Muscle of arm (tissue), 12 donors: ENCODE measurements around the gene LSP1. TPM values are rescaled to one million over a fixed set of nuclear protein-coding genes. Genes with fewer than 3 reads are reported as not detected.
A peak's percentile ranks its signal among the peaks of the same experiment; 100 is the strongest.

ENCODE experiments used
- DNase-seq: peaks from one replicate; pipeline ENCODE4 v3.0.0-alpha.2; 2013
- polyA plus RNA-seq, 12 donors: library from polyadenylated mRNA; unstranded; fragments of 120-200 nt; gene quantifications; one replicate each; pipeline ENCODE4 v1.2.1, GENCODE V29; 2013; ENCODE audit not compliant: insufficient read length in 12 of 12

Gene LSP1
- polyA plus RNA-seq, 12 donors = 18.6 to 79.7 (median 52.5) TPM; not detected in 1

DNA sequence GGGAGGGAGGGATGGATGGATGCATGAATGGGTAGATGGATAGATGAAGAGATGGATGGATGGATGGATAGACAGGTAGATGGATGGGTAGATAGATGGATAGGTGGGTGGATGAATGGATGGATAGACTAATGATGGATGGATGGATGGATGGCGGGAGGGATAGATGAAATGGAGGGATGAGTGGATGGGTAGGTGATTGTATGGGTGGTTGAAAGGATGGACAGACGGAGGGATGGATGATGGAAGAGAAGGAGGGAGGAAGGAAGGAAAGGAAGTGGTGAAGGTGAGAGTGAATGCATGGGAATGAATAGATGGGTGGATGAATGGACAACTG is 62.9 kb downstream of the LSP1 start:
- DNase-seq = no peak

DNA sequence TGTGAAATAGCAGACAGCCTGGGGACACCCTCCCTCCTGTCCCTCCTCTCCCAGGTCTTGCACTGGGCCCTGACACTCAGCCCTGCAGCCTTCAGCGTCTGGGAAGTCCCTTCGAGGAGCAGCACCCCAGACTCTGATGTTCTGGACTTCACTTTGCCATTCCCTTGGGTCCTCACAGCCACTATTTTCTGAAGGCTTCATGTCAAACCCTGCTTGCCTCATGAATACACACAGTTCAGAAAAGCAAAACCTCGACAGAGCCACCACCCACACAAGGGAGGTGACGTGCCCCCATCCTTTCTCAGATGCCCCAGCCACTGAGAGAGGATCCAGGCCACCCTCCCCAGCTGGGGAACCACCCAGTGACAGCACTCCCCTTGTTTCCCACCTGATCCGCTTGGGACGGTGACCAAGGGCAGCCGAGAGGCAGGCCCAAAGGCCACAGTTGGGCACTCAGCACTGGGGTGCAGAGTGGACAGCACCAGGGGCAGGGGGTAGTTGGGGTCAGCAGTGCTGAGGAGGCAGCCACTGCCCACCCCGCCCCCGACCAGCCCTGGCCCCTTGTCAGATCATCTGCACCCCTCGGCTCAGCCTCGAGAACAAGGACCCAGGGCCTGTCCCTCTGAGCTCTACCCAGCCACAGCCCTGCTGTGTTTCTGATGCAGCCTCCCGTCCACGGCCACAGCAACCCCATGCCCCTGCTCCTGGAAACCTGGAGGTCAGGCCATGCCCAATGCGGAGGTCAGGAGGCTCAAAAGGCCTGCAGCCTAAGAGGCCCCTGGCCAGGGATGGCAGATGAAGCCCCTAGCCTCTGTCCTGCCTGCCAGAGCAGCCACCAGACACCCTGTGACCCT is 63.5 kb downstream of the LSP1 start:
- DNase-seq = no peak

DNA sequence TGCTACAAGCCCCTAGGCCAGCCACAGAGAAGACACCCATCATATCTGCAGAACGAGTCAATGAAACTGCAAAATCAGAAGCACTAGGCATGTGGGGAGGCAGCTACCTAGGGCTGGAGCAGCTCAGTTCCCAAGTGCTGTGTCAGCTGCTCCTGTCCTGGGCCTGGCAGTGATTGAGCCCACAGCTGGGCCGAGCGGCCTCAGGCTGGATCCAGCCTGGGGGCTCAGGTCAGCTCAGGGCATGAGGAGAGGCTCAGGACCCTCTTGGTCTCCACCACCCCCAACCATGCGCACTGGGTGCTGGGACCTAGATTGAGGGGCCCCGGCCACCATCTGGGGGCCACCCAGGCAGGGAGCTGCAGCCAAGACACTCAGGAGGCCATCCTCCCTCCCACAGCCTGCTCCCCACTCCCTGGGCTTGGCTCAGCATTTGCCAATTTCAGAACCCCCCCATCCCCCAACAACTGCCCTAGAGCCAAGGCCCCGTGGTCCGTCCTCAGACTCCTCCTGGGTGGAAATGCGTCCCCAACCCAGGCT is 64.2 kb downstream of the LSP1 start:
- no peak for DNase-seq

DNA sequence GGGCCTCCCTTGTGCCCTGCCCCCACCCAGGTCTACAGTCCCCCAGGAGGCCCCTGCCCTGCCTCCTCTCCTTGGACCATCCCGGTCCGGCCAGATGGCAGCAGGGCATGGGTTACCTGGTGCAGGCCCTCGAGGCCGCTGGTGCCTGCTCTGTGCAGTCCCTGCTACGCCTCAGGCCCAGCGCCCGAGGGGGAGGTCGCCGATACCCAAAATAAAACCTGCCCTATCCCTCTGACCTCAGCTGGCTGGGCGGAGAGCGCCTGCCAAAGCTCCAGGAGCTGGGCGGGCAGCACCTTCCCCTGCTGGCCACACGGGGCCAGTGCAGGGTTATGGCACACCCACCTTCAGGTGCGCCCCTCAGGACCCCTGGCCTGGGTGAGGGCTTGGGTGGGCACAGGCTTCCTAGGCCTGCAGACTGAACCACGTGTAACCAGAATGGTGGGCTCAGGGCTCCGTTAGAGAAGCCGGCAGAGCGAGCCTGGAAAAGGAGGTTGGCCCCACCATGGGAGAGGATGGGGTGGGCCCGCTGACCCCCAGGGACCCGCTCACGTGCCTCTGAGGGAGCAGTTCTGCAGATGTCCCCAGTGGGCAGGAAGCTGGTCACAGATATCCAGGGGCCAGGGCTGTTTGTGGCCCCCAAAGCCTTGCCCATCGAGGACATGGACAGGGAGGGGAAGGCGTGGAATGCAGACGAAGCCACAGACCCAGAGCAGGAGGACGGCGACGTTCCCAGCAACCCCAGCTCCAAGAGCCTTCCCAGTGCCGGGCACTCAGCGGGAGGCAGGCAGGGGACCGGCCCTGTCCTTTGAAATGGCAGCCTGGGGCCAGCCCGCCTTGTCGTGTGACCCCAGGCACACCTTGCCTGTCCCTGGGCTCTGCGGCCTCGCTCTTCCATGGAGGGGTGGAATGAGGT is 64.9 kb downstream of the LSP1 start:
- no peak for DNase-seq

DNA sequence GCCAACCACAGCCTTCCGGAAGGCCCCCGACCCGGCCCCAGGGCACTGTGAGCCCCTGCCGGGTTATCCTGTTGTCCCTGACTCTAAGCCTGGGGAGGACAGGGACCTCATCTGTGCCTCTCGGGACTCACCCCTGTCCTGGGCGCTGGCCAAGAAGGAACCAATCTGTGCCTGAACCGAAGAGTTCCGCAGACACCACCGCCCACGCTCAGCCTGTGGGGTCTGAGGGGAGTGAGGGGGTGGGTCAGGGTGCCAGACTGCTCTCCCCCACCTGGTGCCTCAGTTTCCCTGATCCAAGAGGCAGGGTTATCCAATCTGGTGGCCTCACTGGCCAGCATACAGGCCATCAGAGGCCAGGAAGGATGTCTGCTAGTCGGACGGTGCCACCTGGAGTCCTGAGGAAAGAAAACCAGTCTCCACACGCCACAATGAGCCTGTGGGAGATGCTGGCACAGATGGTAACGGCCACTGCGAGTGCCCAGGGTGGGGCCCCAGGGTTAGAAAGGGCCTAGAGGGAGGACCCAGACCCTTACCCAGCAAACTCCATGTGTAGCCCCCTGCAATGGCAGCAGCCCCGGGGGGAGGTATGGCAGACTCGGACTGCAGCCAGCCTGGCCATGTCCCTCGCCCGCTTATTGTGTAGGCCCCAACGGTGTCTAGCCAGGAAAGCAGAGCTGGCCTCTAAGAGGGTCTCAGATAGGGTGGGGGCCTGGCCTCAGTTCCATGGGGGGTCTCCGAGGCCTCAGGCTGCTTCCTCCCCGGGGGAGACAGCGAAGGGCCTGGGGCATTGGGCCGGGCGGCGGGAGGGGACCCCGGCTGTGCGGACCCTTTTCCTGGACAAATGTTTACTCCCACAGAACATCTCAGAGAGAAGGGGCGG is 65.8 kb downstream of the LSP1 start:
- DNase-seq = no peak

DNA sequence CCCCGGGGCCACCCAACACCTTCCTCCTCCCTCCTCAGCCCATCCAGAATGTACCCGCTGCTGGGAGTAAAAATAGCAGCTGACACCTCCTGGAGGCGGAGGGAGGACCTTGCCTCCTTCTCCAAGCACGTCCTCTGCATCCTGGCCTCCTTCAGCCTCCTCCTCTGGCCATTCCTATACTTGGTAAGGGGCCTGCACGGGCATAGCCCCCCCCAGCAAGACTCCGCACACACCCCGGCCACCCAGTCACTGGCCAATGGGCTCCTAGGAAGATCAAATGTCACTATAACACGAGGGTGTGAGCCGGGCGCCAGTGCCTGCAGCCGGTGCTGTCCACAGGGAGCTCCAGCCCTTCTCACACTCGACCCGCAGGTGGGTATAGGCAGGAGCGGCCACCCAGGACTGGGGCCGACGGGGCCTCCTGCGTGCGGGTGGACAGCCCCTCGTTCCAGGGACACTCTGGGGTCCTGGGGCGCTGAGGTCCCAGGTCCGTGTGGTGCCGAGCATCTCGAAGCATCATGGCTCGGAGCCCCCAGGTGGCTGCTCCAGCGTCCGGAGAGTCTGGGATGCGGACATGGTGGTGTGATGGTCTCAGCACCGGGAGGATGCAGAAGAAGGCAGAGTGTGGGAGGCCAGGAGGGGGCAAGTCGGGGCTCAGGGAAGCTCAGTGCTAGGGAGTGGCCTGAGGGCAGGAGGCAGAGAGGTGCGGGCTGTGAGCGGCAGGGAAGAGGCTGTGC is 66.7 kb downstream of the LSP1 start, which contains the start of gene TNNT3:
TNNT3 (plus strand) TSS at position 313 of the 737 bp plus-strand sequence. CDS start 3,172 bp downstream, outside the sequence.
- DNase-seq = no peak

DNA sequence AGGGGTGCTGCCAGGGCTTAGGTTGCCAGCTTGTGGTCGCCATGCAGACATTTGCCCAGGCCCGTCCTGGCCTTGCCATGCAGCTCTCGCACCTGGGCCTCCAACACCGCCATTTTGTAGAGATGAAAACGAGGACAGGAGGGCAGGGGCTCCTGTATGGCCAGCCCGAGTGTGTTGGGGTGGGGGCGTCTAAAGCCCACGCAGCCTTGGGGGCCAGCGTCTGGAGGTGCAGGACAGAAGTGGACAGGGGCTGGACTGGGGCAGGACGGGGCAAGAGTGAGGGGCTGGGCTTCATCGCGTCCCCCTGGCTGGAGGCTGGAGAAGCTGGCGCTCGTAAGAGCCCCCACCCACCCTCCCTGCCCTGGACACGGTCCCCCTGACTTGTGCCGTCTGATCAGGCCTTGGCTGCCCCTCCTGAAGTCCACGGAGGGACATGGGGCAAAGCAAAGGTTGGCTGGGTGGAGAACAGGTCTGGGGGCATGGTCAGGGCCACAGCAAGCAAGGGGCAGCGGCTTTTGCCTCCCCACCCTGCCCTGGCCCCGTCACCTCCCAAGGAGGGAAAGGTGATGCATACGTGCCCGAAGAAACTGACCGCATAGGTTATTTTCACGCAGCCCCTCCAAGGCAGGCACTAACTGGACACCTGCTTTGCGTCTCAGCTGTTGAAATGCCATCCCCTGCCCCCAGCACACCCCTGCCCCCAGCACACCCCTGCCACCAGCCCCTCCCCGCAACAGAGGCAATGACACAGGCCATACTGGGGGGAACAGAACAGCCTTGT is 67.4 kb downstream of the LSP1 start:
- DNase-seq = no peak

DNA sequence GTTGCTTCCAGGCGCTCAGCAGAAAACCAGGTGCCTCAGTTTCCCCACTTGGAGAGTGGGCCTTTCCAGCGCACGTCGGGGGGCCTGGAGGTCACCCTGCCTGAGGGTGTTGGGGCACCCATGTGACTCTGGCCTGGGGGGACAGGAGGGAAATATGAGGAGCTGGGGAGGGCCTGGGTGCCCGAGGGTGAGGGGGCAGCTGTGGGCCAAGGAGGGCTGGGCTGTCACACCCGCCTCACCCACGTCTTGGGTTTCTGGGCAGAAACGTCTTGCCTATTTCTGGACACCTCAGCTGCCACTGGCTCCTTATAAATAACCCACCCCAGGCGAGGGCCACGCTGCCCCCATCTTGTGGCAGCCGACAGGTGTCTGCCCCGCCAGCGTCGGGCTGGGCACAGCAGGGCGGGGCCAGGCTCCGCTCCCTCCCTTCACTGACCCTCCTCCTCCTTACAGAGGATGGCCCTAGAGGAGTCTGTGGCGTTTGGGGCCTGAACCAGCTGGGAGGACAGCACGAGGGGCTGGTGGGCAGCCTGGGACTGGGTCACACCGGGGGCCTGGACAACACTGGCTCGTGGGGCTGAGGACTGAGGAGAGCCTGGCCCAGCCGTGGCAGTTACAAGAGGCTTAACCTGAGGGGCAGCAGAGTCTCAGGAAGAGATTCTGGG is 68.2 kb downstream of the LSP1 start:
- DNase-seq = no peak

DNA sequence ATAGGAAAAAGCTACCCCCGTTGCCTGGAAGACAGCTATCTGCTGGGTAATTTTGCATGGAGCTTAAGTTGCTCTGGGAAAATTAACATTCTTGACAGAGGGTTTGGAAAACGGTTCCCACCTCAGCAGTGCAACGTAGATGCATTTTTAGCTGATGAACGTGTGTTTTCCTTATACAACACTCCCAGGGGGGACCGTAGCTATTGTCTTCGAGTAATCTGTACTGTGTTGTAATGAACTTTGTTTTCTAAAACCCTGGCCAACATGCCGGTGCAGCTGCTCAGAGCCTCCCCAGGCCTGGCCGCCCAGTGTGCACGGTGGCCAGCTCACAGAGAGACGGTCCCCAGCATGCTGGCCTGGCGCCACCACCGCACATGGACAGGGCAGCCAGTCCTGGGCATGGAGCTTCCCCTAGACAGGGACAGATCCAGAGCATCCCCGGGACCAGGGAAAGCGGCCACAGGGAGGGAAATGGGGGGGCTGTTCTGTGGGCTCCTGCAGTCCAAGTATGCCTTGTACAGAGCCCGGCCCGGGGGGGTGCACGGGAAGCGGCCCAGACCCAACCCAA is 68.8 kb downstream of the LSP1 start:
- DNase-seq = peak; percentile 96

DNA sequence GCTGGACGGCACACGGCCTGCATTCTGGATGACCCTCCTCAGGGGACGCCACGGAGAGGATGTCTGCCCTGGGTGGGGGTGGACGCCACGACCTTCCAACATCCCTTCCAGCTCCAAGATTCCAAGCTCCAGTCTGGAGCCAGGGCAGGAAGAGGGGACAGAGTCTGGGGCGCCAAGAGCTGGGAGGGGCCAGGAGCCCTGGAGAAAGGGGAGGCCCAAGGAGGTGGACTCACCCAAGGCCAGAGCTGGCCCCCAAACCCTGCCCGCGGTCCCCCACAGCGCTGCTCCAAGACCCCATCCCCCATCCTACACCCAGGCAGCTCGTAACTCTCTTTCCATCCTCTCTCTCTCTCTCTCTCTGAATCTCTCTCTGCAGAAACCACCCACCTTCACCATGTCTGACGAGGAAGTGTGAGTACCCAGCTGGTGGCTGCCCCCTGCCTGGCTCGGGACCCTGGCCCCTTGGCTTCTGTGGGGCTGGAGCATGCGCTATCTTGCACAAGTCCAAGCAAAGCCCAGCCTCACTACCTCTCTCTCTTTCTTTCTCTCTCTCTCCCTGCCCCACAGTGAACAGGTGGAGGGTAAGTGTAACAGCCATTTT is 69.7 kb downstream of the LSP1 start:
- peak; percentile 83 for DNase-seq

DNA sequence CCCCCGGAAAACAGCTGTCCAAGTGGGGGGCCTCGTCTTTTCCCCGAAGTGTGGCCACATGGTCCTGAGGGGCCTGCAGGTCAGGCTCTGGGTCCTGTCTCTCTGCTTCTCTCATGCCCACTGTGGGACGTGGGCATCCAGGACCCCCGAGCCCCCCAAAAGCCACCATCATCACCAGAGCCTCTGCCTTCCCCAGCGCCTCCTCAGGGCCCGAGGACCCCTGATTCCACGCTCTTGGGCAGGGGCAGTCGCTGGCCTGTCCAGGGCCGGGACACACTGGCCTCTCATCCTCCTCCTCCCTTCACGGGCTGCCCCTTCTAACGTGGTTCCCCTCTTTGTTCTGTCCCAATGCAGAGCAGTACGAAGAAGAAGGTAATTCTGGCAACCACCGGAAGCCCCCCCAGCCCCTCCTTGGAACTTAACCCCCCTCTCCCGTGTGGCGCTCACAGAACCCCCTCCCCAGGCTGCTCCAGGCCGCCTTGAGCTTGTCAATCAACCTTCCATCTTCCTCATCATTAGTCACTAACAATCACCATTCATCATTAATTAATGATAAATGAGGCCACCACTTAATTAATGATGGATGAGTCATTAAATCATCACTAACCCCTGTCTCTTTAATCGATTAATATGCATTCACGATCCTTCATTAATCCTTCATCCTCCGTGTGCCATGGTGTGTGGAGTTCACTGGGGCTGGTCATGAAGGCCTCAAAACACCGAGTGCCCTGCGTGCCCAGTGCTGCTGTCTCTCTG is 70.5 kb downstream of the LSP1 start:
- no peak for DNase-seq

DNA sequence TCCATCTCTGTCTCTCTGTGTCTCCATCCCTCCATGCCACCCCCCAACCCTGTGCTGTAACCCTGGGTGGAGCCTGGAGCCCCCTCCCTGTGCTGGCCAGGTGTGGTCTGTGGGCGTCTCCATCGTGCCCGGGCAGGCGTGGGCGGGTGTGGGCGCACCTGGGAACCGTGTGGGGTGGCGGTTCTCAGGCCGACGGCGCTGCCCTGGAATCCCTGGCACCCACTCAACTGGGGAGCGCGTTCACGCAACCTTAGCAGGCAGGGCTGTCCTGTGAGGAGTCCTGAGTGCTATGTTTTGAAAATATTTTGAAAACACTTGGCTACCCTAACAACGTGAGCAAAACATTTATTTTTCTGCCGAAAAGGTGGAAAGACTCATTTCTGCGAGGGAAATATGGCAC is 71.3 kb downstream of the LSP1 start:
- no peak for DNase-seq

DNA sequence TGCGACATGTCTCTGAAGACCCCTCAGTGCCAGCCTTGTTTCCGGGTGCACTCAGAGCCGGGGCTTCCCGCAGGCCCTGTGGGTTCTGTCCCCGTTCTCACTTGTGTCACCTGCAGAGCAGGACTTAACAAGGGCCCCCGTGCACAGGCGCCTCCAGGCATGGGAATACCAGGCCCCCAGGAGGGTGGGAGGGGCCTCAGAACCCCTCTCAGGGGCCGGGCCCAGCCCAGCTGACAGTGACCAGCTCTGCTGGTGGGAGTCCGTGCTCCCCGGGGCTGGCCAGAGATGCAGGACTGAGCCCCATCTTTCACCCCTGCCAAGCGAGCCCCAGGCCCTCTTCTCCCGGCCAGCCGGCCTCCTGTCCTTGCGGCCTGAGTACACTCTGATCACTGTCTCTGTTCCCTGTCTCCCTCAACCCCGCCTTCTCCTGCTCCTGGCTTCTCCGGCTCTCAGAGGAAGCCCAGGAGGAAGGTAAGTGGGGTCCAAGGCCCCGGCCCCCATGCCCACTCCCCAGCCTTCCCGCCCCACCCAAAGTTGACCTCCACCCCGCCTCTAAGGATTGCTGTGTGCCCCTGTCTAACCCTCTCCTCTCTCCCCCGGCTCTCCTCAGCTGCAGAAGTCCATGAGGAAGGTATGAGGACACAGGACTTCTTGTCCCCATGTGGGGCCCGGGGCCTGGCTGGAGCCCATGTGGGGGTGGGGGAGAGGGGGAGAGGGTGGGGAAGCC is 71.9 kb downstream of the LSP1 start:
- no peak for DNase-seq

DNA sequence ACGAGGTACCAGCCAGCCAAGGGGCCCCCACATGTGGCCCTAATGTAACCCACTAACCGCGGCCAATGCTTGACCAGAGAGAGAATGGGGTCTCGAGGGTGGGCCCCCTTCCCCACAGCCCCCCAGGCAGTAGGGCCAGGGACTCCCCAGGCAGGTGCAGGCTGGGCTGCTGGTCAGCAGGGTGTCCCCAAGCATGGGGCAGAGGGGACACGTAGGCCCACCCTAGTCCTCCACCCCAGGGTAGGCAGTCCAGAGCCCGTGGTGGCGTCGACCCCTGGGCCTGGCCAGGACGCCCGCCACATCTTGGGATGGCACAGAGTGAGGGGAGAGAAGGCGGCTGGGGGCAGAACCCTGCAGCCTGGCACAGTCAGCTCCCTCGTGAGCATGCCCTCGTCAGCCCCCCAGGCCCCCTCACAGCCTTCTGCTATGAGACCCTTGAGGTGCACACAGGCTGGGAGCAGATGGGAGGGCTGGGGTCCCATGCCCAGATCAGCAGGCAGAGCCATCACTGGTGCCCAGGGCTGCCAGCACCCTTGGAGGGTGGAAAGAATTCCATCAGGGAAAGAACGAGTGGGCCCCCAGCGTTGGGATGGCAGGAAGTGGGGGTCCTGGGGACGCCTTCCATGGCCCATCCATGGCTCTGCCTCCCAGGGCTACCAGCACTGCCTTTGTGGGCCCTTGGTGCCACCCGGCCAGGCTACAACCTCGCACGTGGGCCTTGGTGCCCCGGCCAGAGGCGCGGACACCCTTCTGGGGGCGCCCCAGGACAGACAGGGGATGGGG is 72.7 kb downstream of the LSP1 start:
- no peak for DNase-seq

DNA sequence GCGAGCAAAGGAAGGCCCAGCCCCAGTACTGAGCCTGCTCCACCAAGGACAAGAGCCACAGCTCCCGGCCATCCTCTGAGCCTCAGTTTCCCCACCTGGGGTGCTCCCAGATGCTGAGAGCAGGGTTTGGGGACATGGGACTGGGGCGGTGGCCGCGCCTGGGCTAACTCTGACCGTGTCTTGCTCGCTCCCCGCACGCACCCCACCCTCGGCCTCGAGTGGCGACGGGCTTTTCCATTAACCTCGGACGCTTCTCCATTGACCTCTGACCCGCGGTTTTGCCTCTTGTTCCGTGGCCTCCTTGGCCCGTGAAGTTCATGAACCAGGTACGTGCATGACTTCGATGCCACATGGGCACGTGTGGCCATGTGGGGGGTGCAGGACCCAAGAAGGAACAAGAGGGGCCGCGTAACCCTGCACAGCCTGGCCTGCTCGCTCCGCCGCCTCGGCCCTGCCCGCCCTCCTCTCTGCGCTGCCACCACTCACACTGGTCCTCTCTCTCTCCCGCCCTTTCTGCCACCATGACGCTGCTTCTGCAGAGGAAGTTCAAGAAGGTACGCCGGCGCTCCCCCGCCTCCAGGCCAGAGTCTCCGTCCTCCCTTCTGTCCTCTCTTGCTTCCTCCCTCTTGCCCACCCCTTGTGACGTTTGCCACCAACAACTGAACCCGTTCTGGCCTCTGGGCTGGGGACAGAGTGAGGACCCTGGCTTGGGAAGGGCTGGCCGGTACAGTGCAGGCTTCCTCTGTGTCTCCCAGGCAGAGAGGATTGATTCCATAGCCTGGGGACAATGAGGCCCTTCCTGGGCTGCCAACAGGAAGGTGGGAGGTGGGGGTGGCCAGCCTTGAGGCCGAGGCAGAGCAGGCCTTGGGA is 73.5 kb downstream of the LSP1 start:
- DNase-seq = no peak
